ENCODE measurements around the gene FRMD4B. TPM values are rescaled to one million over a fixed set of nuclear protein-coding genes. Genes with fewer than 3 reads are reported as not detected.
"Not testable (repeated sequence)": the region's sequence is repeated elsewhere in the genome, so short reads cannot be mapped to it uniquely, and the experiment has no call there.

The FRMD4B gene
- polyA plus RNA-seq, 1 donor: 14.0 TPM

GRCh38 chr3:69283913-69284611 is 101.8 kb downstream of the FRMD4B start:
- DNase-seq (ENCODE audit: low read depth): no peak

DNA sequence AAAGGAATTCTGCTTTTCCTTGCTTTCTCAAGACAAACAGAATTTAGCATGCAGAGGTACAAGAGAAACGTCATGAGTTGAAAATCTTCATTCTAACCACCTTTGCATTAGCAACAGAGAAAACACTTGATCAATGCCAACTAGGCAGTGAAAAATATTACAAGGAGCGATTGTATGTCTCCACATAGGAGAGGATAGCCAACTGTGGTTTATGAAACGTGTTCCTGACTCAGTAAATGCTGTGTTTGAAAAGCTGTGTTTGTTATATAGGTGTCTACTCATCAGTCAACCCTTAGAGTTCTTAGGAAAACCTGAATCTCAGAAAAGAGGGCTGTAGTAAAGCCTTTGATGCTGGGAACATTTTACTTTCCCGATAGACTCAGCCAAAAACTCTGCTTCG is 102.4 kb downstream of the FRMD4B start:
- no peak for DNase-seq (ENCODE audit: low read depth)

DNA sequence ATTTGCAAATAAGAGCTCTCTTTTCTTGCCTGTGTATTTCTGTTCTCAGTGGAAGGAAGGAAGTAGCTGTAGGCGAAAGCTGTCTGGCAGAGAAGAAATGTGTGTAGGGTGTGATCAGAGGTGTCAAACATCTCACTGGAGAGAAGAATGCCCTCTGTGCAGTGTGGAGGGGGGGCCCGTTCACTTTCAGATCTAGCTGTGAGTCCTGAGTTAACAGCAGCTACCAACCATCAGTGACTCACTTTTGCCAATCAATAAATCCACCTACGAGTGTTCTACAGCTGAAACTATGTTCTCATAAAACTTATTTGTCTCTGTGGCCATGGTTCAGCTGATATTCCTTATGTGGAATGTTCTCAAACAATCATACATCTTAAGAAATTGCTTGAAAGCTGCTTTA is 103.7 kb downstream of the FRMD4B start:
- no peak for DNase-seq (ENCODE audit: low read depth)

DNA sequence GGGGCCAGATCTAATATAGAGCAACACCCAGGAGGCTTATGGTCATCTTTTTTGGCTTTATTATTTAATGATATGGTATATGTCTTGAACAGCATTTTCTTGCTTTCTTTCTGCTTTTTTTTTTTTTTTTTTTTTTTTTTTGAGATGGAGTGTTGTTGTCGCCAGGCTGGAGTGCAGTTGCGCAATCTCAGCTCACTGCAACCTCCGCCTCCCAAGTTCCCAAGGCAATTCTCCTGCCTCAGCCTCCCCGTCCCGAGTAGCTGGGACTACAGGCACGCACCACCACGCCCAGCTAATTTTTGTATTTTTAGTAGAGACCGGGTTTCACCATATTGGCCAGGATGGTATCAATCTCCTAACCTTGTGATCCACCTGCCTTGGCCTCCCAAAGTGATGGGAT is 108.5 kb downstream of the FRMD4B start:
- not testable (repeated sequence) for DNase-seq (ENCODE audit: low read depth)

GRCh38 chr3:69276884-69277283 is 109.0 kb downstream of the FRMD4B start:
- DNase-seq (ENCODE audit: low read depth): no peak

- DNase-seq (ENCODE audit: low read depth): not testable (repeated sequence)
Measured at GRCh38 chr3:69276191-69276590, 109.7 kb downstream of the FRMD4B start.

DNA sequence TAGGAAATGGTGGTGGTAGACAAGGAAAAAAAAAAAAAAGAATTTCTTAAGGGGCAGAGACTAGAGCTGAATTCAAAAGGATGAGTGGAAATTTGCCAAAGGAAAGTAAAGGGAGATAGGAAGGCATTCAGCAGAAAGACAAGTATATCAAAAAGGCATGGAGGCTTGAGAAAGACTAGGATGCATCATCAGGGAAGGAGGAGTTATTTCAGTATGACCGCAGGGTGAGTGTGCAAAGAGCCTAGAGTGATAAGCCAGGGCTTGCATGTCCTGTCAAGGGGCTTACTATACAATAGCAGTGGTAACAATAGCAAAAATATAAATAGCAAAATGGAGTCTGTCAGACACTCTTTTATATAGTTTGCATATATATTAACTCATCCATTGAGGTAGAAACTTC is 112.0 kb downstream of the FRMD4B start:
- DNase-seq (ENCODE audit: low read depth): no peak

- DNase-seq (ENCODE audit: low read depth): no peak
Measured at GRCh38 chr3:69272556-69272955, 113.3 kb downstream of the FRMD4B start.

DNA sequence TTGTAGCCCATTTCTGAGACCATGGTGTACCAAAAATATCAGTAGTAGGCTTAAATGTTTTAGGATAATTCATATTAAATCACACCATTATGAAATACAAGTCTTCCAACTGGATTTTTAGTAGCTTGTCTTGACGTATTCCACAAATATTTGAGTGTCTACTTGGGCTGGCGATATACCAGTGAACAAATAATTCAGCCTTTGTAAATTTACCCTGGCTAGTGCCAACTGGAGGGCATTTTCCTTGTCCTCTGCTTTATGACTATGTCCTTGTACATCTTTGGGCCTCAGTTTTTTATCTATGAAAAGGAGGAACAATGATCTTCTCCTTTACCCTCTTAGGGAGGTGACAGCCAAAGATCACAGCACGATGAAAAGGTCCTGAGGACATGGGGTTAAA is 114.8 kb downstream of the FRMD4B start:
- DNase-seq (ENCODE audit: low read depth): no peak

DNA sequence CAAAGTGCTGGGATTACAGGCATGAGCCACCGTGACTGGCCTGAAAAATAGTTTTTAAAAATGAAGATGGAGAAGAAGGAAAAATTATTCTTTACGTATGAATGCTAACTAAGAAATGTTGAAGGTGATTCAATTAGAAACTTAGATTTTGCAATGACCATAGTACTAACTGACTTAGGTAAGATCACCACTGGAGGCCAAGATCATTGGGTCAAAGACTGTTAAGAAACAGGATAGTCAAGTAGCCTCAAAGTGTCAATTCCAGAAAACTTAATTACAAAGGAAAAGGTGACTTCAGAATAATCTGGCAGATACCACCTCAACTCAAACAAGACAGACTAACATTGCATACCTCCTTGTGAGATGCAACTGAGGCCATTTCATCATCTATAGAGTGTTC is 119.3 kb downstream of the FRMD4B start:
- DNase-seq (ENCODE audit: low read depth): no peak

- not testable (repeated sequence) for DNase-seq (ENCODE audit: low read depth)
Measured at GRCh38 chr3:69266071-69266470, 119.8 kb downstream of the FRMD4B start.

GRCh38 chr3:69260843-69261405 is 125.0 kb downstream of the FRMD4B start:
- not testable (repeated sequence) for DNase-seq (ENCODE audit: low read depth)

GRCh38 chr3:69260216-69260787 is 125.6 kb downstream of the FRMD4B start:
- no peak for DNase-seq (ENCODE audit: low read depth)

DNA sequence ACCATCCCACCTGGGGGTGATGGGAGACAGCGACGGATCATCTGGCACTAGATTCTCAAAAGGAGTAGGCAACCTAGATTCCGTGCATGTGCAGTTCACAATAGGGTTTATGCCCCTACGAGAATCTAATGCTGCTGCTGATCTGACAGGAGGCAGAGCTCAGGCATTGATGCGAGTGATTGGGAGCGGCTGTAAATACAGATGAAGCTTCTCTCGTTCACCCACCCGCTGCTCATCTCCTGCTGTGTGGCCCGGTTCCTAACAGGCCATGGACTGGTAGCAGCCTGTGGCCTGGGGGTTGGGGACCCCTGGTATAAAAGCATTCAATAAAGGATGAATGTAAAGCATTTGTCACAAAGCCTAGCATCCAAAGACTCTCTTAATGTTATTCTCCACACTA is 126.8 kb downstream of the FRMD4B start:
- DNase-seq (ENCODE audit: low read depth): no peak

DNA sequence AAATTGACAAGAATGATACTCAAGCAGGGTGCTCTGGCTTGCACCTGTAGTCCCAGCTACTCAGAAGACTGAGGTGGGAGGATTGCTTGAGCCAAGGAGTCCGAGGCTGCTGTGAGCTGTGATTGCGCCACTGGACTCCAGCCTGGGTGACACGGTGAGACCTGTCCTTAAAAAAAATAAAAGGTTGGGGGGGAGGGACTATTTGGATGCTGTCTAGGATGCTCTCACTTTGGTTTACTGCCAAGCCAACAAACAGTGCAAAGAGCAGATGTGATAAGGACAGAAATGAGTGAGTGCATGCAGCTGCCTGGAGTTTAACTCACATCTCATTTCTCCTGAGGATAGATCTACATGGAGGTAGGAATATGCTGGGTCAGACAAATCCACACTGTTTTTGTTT is 130.0 kb downstream of the FRMD4B start:
- no peak for DNase-seq (ENCODE audit: low read depth)

GRCh38 chr3:69254351-69254750 is 131.5 kb downstream of the FRMD4B start:
- DNase-seq (ENCODE audit: low read depth): no peak

- no peak for DNase-seq (ENCODE audit: low read depth)
Measured at GRCh38 chr3:69252631-69253030, 133.3 kb downstream of the FRMD4B start.

DNA sequence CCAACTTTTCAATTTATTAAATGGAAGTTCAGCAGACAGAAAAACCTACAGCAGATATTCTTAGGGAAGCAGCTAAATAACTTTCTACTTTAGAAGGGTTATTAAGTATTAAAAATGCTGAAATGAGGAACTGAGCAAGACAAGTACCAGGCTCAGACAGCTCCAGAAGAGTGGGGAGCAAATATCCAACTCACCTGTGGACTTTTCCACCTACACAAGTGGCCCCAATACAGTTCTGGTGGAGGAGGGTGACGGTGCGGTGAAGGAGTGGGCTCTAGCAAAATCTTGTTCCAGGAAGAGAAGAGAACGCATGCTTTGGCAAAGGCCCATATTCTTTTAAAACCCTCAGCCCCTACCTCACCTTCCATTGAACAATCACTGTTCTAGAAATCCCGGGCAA is 133.7 kb downstream of the FRMD4B start:
- no peak for DNase-seq (ENCODE audit: low read depth)

- DNase-seq (ENCODE audit: low read depth): no peak
Measured at GRCh38 chr3:69251078-69251805, 134.6 kb downstream of the FRMD4B start.

DNA sequence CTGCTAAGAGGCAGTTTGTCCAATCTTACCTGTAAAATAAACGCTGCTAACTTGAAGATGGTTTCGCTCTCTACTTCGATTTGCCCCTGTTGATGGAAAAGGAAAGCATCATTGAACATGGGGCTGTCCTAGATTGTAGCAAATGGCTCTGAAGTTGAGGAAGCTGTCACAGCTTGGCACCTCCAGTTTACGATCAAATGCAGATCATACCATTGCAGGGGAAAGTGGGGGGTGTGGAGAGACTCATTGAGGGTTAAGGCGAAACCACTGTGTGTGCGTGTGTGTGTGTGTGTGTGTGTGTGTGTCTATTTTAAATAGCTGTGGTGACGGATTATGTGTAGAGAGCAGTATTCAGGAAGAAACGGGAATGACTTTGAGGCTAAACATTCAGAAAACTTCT is 135.9 kb downstream of the FRMD4B start:
- peak; percentile 28 for DNase-seq (ENCODE audit: low read depth)

- no peak for DNase-seq (ENCODE audit: low read depth)
Measured at GRCh38 chr3:69249001-69249400, 136.9 kb downstream of the FRMD4B start.

- DNase-seq (ENCODE audit: low read depth): no peak
Measured at GRCh38 chr3:69248436-69248835, 137.5 kb downstream of the FRMD4B start.

DNA sequence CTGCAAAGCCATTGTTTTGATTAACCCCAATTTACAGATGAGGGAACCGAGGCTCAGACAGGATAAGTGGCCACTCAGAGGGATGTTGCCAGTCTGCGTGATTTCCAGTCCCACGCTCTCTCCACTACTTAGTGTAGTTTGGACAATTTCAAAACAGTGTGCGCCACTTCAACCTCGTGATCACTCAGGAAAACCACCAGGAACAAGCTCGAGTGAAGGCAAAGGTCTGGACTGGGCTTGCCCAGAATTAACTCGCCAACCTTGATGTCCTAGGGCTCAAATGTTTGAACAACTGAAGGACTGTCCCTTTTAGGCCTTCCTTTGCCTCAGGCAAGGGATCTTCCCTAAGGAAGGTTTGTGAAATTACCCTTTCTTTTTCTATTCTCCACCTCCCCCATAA is 139.3 kb downstream of the FRMD4B start:
- DNase-seq (ENCODE audit: low read depth): no peak
